Measurements from ENCODE around the gene SPACDR.

DNA sequence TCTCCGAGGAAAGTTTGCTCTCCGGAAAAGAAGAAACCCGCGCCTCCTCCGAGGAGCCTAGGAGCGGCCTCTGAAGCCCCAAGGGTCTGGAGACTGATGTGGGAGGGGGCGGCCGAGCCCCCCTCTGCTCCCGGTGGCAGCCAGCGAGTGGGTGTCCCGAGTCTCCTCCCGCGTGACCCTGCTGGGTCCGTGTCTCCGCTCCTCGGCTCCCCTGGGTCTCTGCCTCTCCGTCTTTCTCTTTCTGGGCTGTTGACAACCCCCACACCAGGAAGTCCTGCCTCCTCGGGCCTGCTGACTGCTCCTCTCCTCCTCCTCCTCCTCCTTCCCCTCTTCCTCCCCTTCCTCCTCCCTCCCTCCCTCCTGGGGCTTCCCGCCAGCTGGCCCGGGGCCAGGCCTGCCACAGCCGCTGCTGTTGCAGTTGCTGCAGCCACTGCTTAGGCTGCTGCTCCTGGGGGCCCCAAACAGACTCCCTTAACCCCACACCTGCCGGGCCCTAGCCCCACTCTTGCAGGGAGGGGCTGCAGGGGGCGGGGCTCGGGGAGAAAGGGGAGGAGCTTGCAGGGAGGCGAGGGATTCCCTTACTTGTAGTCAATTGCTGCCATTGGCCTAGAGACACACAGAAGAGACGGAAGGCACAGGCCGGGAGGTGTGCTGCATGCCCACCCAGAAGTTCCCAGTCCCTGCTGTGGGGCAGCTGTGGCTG, 15.0 kb upstream of the SPACDR start, which contains the start of gene TSC22D4:
- TF ChIP-seq, protein P1, sequence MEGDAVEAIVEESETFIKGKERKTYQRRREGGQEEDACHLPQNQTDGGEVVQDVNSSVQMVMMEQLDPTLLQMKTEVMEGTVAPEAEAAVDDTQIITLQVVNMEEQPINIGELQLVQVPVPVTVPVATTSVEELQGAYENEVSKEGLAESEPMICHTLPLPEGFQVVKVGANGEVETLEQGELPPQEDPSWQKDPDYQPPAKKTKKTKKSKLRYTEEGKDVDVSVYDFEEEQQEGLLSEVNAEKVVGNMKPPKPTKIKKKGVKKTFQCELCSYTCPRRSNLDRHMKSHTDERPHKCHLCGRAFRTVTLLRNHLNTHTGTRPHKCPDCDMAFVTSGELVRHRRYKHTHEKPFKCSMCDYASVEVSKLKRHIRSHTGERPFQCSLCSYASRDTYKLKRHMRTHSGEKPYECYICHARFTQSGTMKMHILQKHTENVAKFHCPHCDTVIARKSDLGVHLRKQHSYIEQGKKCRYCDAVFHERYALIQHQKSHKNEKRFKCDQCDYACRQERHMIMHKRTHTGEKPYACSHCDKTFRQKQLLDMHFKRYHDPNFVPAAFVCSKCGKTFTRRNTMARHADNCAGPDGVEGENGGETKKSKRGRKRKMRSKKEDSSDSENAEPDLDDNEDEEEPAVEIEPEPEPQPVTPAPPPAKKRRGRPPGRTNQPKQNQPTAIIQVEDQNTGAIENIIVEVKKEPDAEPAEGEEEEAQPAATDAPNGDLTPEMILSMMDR (IDR thresholded peaks at IDR 0.05; ENCODE audit: poor library complexity, severe bottlenecking): no peak
- no peak for TF ChIP-seq SMC3 (conservative IDR thresholded peaks at IDR 0.05; ENCODE audit: poor library complexity)
- no peak for TF ChIP-seq EZH2 (IDR thresholded peaks at IDR 0.05; ENCODE audit: borderline replicate concordance, insufficient read depth, low read length, poor library complexity, severe bottlenecking)
- peak; percentile 60 for TF ChIP-seq POLR2AphosphoS5 (IDR thresholded peaks at IDR 0.05)
- TF ChIP-seq, protein P2, sequence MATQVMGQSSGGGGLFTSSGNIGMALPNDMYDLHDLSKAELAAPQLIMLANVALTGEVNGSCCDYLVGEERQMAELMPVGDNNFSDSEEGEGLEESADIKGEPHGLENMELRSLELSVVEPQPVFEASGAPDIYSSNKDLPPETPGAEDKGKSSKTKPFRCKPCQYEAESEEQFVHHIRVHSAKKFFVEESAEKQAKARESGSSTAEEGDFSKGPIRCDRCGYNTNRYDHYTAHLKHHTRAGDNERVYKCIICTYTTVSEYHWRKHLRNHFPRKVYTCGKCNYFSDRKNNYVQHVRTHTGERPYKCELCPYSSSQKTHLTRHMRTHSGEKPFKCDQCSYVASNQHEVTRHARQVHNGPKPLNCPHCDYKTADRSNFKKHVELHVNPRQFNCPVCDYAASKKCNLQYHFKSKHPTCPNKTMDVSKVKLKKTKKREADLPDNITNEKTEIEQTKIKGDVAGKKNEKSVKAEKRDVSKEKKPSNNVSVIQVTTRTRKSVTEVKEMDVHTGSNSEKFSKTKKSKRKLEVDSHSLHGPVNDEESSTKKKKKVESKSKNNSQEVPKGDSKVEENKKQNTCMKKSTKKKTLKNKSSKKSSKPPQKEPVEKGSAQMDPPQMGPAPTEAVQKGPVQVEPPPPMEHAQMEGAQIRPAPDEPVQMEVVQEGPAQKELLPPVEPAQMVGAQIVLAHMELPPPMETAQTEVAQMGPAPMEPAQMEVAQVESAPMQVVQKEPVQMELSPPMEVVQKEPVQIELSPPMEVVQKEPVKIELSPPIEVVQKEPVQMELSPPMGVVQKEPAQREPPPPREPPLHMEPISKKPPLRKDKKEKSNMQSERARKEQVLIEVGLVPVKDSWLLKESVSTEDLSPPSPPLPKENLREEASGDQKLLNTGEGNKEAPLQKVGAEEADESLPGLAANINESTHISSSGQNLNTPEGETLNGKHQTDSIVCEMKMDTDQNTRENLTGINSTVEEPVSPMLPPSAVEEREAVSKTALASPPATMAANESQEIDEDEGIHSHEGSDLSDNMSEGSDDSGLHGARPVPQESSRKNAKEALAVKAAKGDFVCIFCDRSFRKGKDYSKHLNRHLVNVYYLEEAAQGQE (IDR thresholded peaks at IDR 0.05; ENCODE audit: borderline replicate concordance): no peak

All from neural cell (in vitro differentiated cells).